Activated CD8-positive, alpha-beta memory T cell treated with anti-CD3 and anti-CD28 coated beads for 1 hour (primary cell): Measurements from ENCODE around the gene ZNF646.

Source experiments
- DNase-seq, 2 donors: peaks; one replicate each; pipeline ENCODE4 v3.0.0-alpha.2; 2020; ENCODE audit warnings: low read depth in 1 of 2; ENCODE audit errors: extremely low read depth in 1 of 2

ZNF646 gene

DNA sequence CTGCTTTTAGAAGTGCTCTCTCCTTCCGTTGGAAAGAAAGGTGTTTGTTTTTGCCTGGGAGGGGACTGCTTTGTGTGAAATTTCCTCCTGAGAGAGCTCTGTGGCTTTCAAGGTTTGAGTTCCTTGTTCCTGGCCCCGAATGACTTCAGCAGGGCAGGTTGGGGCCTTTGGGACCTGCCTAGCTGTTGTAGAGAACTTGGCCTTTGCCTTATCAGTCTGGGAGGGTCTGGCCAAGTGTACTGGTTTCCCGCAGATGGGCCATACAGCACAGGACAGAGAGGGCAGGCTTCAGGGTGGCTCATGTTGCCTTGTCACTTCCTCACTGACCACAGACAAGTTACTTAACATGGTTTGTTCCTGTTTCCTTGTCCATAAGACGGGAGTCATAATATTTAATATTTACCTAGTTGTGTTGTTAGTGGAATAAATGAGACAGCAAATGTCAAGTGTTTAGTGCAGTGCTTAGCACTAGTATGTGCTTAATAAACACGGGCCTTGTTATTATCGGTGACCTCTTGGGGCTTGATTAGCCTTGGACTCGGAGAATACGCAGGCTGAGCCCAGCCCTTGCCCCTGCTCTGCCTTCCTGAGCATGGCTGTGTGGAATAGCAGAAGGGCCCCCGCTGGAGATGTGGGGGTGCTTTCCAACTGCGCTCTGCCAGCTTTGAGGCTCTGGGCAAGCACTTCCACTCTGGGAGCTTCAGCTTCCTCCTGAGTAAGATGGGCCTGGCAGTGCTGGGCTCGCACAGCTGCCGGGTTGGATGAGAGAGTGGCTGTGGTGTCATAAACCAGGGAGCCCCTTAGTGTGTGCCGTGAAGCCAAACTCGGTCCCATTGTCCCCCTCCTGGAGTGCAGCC is 54.7 kb downstream of the ZNF646 start:
- no peak for DNase-seq

- DNase-seq = no peak
Observed at GRCh38 chr16:31129568-31130335, 55.5 kb downstream of the ZNF646 start.

DNA sequence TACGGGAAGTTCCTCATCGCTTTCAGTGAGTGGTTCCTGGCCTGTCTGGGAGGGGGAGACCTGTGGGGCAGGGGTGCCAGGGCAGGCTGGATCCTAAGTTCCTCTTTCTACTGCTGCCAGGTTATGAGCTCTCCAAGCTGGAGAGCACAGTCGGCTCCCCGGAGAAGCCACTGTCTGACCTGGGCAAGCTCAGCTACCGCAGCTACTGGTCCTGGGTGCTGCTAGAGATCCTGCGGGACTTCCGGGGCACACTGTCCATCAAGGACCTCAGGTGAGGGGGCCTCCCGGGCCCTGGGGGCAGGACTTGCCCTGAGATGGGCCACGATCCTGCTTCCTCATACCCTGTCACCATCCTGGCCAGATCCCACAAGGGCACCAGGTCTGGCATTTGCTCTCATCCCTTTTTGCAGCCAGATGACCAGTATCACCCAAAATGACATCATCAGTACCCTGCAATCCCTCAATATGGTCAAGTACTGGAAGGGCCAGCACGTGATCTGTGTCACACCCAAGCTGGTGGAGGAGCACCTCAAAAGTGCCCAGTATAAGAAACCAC is 56.2 kb downstream of the ZNF646 start:
- DNase-seq = no peak

GRCh38 chr16:31130899-31131298 is 56.7 kb downstream of the ZNF646 start:
- DNase-seq = no peak

- no peak for DNase-seq
Observed at GRCh38 chr16:31131416-31131815, 57.2 kb downstream of the ZNF646 start.

GRCh38 chr16:31131841-31132271 is 57.6 kb downstream of the ZNF646 start:
- no peak for DNase-seq

- DNase-seq = no peak
Observed at GRCh38 chr16:31132303-31132979, 58.2 kb downstream of the ZNF646 start.

GRCh38 chr16:31133046-31133501 is 58.9 kb downstream of the ZNF646 start:
- DNase-seq = no peak
